Heart left ventricle (tissue), 13 donors: ENCODE data around the gene TMSB4X.

Experiments
- POLR2A ChIP-seq, 2 donors: fragments of 450-650 bp; IDR thresholded peaks; one replicate each; pipeline ENCODE4 v1.6.1; 2017; ENCODE audit warnings: antibody characterized with exemption in 2 of 2, mild to moderate bottlenecking in 2 of 2, moderate library complexity in 2 of 2
- TF ChIP-seq, protein P1 (sequence below), 12 donors: fragments of 200-600 bp; sonication (generic) in 4 of 12; IDR thresholded peaks; one replicate each; pipeline versions ENCODE4 v1.5.0 to v1.8.0; 2018 to 2022; ENCODE audit warnings: antibody characterized with exemption in 12 of 12, mild to moderate bottlenecking in 5 of 12
- donor health status: ischemic (EF 13 %, LVEDD 7.1; RV severe dilation, severe dysfunction).
- donor health status: DM: no; HTN: yes; CAD: no.
- donor health status: DM: no; HTN: no; CAD: no.
- donor health status: ischemic (EF 25% LVEDD 6.9; RV normal size, moderate dysfunction).
- donor health status: ischemic (EF 25% LVEDD 5.7; RV mildly dilated, moderate dysfunction).
- donor health status: ischemic (EF 35%, LVEDD 5.7; RV mildly dilated, moderate dysfunction).
- donor health status: nonischemic (EF 11% LVEDD 7.7; RV severe dilation, severe dysfunction).
- donor health status: DM: yes; HTN: yes; CAD: no.
- donor health status: PGD.
- donor health status: ischemic (EF 29% LVEDD 5.4; RV normal size, mild dysfunction).
- donor health status: nonischemic (EF 23%, LVEDD 6.1; RV moderate dilation, normal function).

DNA sequence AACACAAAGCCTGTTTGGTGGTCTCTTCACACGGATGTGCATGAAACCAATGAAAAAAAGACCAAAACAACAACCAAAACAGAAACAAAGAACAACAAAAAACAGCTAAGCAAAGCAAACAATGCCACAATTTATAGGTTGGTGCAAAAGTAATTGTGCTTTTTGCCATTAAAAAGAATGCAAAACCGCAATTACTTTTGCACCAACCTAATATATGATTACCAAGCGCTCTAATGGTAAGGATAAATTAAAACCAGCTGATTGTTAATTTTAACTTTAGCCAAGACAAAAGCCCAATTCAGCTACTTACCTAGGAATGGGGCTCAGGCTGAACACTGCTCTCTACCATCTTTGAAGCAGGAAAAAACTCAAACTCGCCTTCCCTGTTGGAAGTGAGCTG, 29.4 kb upstream of the TMSB4X start:
- TF ChIP-seq, protein P1, sequence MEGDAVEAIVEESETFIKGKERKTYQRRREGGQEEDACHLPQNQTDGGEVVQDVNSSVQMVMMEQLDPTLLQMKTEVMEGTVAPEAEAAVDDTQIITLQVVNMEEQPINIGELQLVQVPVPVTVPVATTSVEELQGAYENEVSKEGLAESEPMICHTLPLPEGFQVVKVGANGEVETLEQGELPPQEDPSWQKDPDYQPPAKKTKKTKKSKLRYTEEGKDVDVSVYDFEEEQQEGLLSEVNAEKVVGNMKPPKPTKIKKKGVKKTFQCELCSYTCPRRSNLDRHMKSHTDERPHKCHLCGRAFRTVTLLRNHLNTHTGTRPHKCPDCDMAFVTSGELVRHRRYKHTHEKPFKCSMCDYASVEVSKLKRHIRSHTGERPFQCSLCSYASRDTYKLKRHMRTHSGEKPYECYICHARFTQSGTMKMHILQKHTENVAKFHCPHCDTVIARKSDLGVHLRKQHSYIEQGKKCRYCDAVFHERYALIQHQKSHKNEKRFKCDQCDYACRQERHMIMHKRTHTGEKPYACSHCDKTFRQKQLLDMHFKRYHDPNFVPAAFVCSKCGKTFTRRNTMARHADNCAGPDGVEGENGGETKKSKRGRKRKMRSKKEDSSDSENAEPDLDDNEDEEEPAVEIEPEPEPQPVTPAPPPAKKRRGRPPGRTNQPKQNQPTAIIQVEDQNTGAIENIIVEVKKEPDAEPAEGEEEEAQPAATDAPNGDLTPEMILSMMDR (IDR thresholded peaks at IDR 0.05): no peak
- TF ChIP-seq POLR2A (IDR thresholded peaks at IDR 0.05): no peak
